Inferior parietal cortex (tissue), 1 donor: ENCODE results near the gene ZNF646.

Source experiments
- DNase-seq: peaks from one replicate; pipeline ENCODE4 v3.0.0-alpha.2; 2016; ENCODE audit errors: extremely low spot score

The ZNF646 gene

GRCh38 chr16:31108035-31108793 lies 34.0 kb downstream of the ZNF646 start, which contains the start of gene BCKDK:
Gene BCKDK (plus strand): TSS chr16:31108386. CDS start chr16:31109224, 838 bp downstream.
- peak; percentile 72 for DNase-seq

GRCh38 chr16:31108794-31109558 lies 34.8 kb downstream of the ZNF646 start:
- DNase-seq, result no peak

GRCh38 chr16:31109622-31110021 lies 35.4 kb downstream of the ZNF646 start:
- no peak for DNase-seq

- DNase-seq, result no peak
Observed at GRCh38 chr16:31110106-31111034, 36.1 kb downstream of the ZNF646 start.

GRCh38 chr16:31111881-31112466 lies 37.8 kb downstream of the ZNF646 start:
- no peak for DNase-seq

- no peak for DNase-seq
Observed at GRCh38 chr16:31112711-31113110, 38.5 kb downstream of the ZNF646 start.

- no peak for DNase-seq
Observed at GRCh38 chr16:31113121-31114120, 39.2 kb downstream of the ZNF646 start.

GRCh38 chr16:31114468-31114867 lies 40.2 kb downstream of the ZNF646 start:
- DNase-seq, result no peak

GRCh38 chr16:31117384-31118222 lies 43.4 kb downstream of the ZNF646 start, which contains the start of gene KAT8:
Gene KAT8 (plus strand): TSS chr16:31117664. CDS start chr16:31117682, 18 bp downstream.
- peak; percentile 98 for DNase-seq

GRCh38 chr16:31118223-31119155 lies 44.3 kb downstream of the ZNF646 start:
- no peak for DNase-seq

- no peak for DNase-seq
Observed at GRCh38 chr16:31120129-31120528, 45.9 kb downstream of the ZNF646 start.

GRCh38 chr16:31125844-31126243 lies 51.6 kb downstream of the ZNF646 start:
- DNase-seq, result no peak

GRCh38 chr16:31127182-31127581 lies 53.0 kb downstream of the ZNF646 start:
- DNase-seq, result no peak

- peak; percentile 32 for DNase-seq
Observed at GRCh38 chr16:31128711-31129567, 54.7 kb downstream of the ZNF646 start.

GRCh38 chr16:31129568-31130335 lies 55.5 kb downstream of the ZNF646 start:
- peak; percentile 10 for DNase-seq

- DNase-seq, result no peak
Observed at GRCh38 chr16:31130336-31130891, 56.2 kb downstream of the ZNF646 start.
